Bone marrow (tissue), 2 donors: Measurements from ENCODE around the gene ZCWPW1.
"Not testable (repeated sequence)": the region's sequence is repeated elsewhere in the genome, so short reads cannot be mapped to it uniquely, and the experiment has no call there.

ENCODE experiments used
- DNase-seq, 2 donors: peaks; one replicate each; lab custom pipeline; 2025; lab: John Stamatoyannopoulos, UW

ZCWPW1 gene

DNA sequence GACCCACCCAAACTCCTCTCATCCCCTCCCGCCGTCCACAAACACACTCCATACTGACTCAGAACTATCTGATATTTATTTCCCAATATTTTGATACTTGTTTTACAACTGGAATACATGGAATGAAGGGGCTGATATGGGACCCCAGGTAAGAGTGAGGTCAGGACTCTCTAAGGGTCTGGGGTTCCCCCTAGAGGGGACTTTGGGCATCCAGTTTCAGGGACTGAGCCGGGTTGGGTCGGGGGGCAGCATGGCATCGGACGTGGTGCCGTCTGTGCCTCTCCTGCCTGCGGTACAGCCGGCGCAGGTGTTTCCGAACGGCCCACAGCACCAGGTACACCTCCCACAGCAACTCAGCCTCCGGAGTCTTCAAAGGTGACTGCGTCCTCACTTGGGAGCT, 28.1 kb upstream of the ZCWPW1 start:
- no peak for DNase-seq

DNA sequence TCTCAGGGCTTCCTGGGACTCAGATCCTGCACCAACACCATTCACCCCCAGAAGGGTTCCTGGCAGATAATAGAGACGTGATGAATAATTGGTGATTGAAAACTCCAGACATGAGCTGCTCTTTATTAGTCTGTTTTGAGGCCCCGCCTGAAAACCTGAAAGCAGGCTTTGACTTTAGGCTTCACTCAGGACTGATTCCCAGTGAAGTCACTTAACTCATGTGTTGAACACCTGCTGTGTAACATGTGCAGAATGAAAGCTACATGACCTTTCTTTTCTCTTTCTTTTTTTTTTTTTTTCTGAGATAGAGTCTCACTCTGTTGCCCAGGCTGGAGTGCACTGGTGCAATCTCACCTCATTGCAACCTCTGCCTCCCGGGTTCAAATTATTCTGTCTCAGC, 26.7 kb upstream of the ZCWPW1 start:
- no peak for DNase-seq

DNA sequence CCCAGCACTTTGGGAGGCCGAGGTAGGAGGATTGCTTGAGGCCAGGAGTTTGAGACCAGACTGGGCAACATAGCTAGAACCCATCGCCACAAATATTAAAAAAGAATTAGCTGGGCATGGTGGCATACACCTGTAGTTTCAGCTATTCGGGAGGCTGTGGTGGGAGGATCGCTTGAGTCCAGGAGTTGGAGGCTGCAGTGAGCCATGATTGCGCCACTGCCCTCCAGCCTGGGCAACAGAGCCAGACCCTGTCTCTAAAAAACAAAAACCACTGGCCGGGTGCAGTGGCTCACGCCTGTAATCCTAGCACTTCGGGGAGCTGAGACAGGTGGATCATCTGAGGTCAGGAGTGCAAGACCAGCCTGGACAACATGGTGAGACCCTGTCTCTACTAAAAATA, 25.4 kb upstream of the ZCWPW1 start:
- not testable (repeated sequence) for DNase-seq

DNA sequence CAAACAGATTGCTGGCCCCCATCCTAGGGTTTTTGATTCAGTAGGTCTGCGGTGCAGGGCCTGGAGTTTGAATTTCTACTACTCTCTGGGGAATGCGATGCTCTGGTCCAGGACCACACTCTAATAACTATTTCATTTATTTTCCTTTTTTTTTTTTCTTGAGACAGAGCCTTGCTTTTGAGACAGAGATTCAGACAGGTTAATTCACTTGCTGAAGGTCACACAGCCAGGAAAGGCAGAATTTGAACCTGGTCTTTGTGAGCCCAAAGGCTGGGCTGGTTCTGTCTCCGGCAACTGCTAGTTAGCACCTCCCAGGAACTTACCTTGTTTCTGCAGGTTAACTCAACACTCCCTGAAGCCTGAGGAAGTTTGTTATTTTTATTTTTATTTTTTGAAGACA, 24.0 kb upstream of the ZCWPW1 start:
- DNase-seq = no peak

DNA sequence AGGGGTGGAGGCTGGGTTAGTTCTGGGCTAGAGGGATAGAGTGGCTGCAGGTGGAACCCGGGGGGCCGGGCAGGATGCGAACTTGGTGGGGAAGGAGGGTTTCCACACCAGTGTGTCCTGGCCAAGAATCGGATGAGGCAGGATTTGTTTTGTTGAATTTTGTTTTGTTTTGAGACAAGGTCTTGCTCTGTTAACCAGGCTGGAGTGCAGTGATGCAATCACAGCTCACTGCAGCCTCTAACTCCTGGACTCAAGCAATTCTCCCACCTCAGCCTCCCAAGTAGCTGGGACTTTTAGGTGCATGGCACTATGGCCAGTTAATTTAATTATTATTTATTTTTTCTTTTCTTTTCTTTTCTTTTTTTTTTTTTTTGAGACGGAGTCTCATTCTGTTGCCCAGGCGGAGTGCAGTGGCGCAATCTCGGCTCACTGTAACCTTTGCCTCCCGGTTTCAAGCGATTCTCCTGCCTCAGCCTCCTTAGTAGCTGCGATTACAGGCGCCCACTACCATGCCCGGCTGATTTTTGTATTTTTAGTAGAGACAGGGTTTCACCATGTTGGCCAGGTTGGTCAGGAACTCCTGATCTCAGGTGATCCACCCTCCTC, 20.8 kb upstream of the ZCWPW1 start:
- no peak for DNase-seq

DNA sequence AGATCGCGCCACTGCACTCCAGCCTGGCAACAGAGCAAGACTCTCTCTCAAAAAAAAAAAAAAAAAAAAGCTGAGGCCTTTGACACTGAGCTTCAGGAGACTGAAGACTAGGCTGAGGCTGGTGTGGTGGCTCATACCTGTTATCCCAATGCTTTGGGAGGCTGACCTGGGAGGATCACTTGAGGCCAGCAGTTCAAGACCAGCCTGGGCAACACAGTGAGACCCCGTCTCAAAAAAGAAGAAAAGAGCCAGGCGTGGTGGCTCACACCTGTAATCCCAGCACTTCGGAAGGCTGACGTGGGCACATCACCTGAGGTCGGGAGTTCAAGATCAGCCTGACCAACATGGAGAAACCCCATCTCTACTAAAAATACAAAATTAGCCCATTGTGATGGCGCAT, 18.9 kb upstream of the ZCWPW1 start:
- not testable (repeated sequence) for DNase-seq

DNA sequence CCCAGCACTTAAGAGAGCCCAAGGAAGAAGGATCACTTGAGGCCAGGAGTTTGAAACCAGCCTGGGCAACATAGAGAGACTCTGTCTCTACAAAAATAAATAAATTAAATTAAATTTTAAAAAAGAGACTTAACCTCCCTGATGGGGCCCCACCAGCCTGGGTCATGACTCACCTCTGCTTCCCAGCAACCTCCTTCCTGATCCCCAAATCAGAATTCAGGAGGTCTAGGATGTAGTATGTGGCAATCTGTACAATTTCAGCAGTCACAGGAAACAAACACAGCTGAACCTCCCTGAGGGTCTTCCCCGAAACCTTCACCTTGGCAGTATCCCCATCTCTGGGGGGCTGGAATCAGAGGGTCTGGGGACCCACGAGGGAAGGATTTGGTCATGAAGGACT, 17.5 kb upstream of the ZCWPW1 start:
- no peak for DNase-seq

DNA sequence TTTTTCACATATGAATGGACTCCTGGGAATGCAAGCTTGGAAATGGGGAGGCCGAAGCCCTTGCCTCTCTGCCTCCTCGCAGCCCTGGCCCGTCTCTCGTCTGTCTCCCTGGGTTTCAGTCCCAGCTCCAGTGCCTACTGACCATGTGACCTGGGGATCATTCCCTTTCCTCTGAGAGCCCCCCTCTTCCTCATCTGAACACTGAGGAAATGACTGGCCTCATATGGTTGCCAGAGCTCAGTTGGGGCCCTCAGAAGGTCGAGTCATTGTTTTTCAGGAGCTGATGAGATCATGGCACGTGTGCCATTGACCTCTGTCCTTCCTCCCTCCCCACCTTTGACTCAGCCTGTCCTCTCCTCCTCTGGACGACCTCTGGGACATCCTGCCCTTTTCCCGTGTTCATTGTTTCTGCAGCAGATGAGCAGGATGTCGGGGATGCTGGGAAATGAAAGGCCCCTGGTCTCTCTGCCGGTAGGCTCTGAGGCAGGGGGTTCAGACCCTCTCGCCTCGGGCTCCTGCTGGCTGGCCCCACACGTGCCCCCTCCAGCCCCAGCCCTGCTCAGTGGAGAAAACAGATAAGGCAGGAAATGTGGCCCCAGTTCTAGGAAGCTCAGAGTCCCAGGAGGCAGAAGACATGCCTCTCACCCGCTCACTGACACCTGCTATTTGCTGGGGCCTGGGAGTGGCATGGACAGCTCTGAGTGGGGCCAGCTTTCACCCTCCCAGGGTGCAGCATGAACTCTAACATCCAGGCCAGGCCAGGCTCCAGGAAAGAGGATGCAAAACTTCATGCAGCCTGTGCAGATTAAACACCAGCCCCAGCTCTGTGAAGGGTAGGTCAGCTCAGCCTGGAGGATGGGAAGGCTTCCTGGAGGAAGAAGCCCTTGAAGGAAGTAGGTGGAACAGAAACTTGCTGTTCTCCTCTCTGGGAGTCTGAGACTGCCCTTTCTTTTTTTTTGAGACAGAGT, 16.1 kb upstream of the ZCWPW1 start:
- peak in 1 of 2 donors; percentile 68 for DNase-seq

DNA sequence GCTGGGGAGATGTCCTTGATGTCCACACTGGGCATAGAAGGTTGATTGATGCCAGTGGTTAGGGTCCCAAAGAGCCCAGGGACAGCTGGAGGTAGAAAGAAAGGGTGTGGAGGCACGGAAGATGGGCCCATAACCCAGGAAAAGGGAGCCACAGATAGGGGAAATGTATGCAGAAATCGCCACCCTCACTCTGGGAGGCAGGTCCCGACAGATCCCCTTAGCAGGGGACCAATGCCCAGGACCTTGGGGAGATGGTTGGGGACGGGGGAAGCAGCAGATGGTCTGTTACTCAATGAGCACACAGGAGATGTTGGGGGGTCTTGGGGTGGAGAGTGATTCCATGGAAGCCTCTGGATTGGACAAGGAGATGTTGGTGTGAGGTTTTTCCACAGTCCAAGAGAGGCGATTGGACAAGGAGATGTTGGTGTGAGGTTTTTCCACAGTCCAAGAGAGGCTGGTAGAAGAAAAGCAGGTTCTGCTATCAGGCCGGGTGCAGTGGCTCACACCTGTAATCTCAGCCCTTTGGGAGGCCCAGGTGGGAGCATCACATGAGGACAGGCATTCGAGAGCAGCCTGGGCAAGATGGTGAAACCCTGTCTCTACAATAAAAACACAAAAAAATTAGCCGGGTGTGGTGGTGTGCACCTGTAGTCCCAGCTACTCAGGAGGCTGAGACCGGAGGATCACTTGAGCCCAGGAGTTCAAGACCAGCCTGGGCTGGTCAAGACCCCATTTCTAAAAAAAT, 14.8 kb upstream of the ZCWPW1 start:
- DNase-seq = no peak

DNA sequence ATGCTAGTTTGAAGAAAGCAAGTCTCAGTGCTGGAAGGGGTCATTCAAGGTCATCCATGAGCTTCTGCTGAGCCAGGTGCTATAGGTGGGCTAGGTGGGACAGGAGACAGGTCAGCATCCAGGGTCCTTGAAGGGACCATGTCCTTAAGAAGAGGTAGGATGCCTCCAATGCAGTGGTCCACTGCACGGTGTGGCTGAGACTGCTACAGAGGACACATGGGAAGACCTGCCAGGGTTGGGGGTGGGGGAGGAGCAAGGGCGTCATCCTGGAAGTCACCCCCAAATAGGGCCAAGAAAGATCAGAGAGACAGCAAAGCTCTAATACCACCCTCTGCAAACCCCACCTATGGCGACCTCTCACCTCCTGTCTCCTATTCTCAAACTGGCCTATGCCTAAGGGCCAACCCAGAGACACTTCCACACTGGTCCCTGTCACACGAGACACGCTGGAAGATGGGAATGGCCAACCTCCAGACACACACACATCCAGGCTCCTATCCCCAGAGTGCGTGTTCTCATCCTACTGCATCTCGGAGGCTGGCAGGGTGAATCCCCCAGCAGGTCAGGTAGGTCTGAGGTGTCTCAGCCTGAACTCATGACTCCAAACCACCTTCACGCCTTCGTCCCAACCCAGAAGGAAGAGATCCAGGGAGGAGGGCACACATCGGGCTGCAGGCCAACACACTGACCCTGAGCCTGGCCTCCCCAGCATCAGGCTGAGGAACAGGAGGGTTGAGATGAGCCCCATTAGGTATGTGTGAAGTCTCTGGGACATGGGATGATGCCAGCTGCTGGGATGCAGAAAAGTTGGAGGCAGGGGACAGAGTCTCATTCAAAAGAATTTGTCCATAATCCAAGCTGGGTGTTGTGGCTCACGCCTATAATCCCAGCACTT, 13.4 kb upstream of the ZCWPW1 start:
- DNase-seq = no peak

DNA sequence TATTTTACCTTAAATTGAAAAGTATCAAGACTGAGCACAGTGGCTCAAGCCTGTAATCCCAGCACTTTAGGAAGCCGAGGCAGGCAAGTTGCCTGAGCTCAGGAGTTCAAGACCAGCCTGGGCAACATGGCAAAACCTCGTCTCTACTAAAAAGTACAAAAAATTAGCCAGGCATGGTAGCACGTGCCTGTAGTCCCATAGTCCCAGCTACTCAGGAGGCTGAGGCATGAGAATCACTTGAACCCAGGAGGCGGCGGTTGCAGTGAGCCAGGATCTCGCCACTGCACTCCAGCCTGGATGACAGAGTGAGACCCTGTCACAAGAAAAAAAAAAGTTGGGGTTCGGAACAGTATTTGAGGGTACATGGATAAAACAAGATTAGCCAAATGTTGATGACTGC, 10.7 kb upstream of the ZCWPW1 start:
- not testable (repeated sequence) for DNase-seq

DNA sequence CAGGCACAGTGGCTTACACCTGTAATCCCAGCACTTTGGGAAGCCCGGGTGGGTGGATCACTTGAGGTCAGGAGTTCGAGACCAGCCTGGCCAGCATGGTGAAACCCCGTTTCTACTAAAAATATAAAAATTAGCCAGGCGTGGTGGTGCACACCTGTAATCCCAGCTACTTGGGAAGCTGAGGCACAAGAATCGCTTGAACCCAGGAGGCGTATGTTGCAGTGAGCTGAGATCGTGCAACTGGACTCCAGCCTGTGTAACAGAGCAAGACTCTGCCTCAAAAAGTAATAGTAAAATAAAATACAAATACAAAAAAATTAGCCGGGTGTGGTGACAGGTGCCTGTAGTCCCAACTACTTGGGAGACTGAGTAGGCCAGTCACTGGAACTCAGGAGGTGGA, 10.2 kb upstream of the ZCWPW1 start:
- DNase-seq = not testable (repeated sequence)

DNA sequence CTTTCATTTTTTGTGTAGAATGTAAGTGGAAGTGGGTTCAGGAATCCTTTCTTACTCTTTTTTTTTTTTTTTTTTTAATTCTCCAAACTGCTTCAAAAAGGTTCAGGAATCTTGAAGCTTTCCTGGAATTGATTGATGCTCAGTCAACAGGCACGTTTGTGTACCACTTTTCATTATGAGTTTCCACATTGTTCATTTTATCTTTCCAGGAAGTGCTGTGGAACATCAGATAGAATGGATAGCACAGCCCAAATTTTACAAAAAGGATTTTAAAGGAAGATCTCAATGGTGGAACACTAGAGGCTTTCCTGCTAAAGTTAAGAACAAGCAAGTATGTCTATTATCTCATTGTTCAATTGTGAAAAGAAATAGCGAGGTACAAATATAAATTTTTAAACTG, 9.7 kb upstream of the ZCWPW1 start:
- DNase-seq = no peak

DNA sequence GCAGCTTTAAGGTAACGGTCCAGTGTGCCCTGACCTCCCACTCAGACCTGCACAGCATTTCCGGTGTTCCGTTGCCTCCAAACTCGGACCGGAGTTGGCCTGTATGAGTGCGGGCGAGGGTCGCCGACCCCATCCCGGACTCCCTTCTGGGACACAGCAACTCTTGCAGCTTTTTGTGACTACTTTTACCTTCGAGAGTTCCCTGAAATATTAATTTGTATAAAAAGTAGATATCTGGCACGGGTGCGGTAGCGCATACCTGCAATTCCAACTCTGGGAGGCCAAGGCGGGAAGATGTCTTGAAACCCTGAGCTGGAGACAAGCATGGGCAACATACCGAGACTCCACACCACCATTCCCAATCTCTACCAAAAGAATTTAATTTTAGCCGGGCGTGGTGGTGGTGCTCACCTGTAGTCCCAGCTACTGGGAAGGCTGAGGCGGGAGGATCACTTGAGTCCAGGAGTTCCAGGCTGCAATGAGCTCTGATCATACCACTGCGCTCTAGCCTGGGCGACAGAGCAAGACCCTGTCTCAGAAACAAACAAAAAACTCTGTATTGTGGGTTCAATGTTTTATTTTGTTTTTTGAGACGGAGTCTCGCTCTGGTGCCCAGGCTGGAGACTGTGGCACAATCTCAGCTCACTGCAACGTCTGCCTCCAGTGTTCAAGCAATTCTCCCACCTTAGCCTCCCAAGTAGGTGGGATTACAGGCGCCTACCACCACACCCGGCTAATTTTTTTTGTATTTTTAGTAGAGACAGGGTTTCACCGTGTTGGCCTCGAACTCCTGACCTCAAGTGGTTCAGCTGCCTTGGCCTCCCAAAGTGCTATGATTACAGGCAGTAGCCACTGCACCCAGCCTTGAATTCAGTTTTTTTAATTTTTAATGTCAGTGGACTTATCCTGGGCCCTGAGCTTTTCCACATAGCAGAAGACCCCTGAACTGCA, 8.9 kb upstream of the ZCWPW1 start:
- no peak for DNase-seq

DNA sequence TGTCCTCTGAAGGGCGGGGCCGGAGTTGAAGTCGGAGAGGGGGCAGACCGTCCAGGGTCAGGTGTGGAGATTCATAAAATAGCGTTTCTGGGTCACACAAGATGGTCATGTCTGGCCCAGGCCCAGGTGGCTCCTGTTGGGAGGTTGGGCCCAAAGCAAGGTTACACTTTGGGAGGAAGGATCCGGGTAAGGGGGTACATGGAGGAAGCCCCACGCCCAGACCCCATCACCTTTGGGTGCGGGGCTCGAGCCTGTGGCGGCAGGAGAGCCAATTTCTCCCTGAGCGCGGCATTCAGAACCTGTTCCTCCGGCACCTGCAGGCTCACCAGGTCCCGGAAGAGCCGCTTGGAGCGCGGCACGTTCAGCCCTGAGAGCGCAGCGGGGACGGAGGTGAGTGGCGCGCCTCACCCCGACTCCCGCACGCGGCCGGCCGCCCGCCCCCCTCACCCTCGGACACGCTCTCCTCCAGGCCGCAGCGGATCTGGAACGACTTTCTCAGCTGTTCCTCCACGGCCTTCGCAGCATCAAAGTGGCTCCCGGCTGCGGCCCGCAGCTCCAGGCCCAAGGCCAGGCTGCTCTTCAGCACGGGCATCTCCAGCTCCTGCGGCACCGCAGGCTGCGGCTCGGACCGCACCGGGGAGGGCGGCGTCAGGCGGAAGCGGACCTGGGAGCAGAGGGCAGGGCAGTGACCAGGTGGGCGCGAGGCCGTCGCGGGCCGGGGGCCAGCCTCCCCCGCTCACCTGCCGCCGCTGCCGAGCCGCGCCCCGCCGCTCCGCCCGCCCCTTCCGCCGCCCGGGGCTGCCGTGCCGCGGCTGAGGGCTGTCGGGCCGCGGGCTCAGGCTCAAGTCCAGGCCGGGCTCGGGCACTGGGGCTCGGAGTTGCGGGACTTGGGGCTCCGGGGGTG, 7.2 kb upstream of the ZCWPW1 start:
- no peak for DNase-seq

DNA sequence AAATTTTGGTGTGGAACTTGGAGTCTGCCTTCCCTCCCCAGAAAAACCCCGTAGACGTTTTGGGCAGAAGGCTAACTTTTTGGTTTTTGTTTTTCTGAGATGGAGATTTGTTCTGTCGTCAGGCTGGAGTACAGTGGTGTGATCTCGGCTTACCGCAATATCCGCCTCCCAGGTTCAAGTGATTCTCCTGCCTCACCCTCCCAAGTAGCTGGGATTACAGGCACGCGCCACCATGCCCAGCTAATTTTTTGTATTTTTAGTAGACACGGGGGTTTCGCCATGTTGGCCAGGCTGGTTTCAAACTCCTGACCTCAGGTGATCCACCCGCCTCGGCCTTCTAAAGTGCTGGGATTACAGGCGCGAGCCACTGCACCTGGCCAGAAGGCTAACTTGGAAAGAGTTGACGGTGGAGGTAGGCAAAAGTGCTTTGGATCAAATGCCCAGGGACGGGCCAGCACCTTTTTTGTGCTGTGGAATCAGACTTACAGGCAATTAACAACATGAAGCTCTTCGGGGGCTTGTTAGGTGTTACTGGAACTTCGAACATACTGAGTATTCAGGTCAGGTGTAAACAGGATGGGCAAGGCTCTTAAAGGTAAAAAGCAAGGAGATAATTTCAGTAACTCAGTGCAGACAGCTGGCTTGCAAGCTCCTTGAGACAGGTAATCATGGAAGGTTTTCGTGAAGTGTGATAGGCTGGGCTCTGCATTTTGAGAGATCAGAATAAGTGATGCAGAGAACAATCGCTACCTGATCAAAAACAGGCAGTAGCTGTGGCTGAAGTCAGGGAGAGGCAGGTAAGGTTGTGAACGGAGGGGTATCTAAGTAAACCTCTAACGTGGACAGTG, 6.0 kb upstream of the ZCWPW1 start:
- no peak for DNase-seq

DNA sequence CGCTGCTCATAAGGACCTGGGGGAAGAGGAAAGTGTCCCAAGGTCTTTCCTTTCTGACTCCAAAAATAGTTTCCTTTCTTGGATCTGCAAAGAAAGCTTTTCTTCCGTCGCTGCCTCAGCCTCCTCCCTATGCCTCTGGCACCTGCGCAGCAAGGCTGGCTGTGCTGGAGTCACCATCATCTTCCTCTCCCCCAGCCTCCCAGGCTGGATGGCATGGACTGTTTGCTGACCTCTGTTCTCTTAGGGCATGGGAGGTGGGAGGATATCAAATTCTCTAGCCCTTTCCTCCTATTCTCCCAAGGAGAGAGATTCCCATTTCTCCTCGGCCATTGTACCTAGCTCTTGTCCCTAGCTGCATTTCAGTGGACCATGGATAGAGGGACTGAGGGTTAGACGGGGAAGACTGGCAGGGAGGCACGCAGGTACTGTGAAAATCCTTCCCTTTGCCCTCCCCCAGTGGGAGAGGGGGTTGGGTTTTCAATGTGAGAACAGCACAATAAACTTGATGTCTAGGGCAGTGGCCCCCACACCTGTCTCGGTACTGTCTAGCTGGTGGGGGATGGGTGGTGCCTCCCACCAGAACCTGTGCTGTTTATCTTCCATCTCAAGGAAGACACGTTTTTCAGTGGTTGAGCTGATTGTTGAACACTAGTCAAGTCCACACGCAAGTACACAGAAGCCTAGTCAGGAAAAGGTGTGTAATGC, 5.2 kb upstream of the ZCWPW1 start:
- DNase-seq = no peak

DNA sequence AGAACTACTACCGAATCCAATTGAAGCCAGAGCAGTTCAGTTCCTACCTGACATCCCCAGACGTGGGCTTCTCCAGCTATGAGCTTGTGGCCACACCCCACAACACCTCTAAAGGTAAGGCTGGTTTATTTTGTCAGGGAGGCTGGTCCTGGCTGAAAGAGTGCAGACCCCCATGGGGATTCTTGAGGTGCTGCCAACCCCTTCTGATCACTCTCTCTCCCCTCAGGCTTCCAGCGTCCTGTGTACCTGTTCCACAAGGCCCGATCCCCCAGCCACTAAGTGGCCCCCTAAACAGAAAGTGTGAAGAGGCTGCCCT, 4.7 kb upstream of the ZCWPW1 start:
- DNase-seq = no peak
